B cell (primary cell): ENCODE results near the gene HOXD1. TPM values are rescaled to one million over a fixed set of nuclear protein-coding genes. Genes with fewer than 3 reads are reported as not detected.

Experiments
- ATAC-seq: fragments of 200-7000 bp; cut with Tn5 transposase; one replicate; pipeline ENCODE4 v1.10.0; 2021; ENCODE audit warnings: low read depth, mild to moderate bottlenecking, moderate number of reproducible peaks, moderate library complexity
- CTCF ChIA-PET: fragments of 350-600 bp; sonication (Branson Sonifier 250); formaldehyde crosslinking; loops from one replicate; lab custom pipeline; 2021; ENCODE audit warnings: antibody characterized with exemption, inconsistent platforms; lab: Charles Lee
- POLR2A ChIA-PET: fragments of 350-600 bp; sonication (Branson Sonifier 250); formaldehyde crosslinking; loops from one replicate; lab custom pipeline; 2021; ENCODE audit warnings: antibody characterized with exemption; lab: Charles Lee
- DNase-seq: peaks from one replicate; pipeline ENCODE4 v3.0.0; 2013
- H2AFZ ChIP-seq: 2 replicates; pipeline ENCODE4 v1.6.1; 2012; ENCODE audit warnings: mild to moderate bottlenecking, low read depth, low read length; ENCODE audit not compliant: insufficient read depth, poor library complexity, severe bottlenecking
- H3K27ac ChIP-seq, 2 donors: 1 replicate in 1 of 2; 2 replicates in 1 of 2; pipeline ENCODE4 v1.5.1; 2012 to 2013; ENCODE audit warnings: low read length in 2 of 2, mild to moderate bottlenecking in 2 of 2, moderate library complexity in 1 of 2
- H3K27me3 ChIP-seq, 4 experiments: fragments of 200-600 bp in 1 of 4; sonication (generic) in 1 of 4; replicated peaks in 1 of 4; 1 replicate in 2 of 4; 2 replicates in 2 of 4; pipeline versions ENCODE4 v1.6.1 to v1.7.0; 2013 to 2016; ENCODE audit warnings: low read length in 3 of 4, mild to moderate bottlenecking in 2 of 4, mixed read lengths in 1 of 4, moderate library complexity in 1 of 4; ENCODE audit not compliant: insufficient read depth in 4 of 4, control insufficient read depth in 3 of 4; ENCODE audit errors: control extremely low read depth in 1 of 4
- H3K36me3 ChIP-seq, 2 experiments: replicated peaks in 1 of 2; 1 replicate in 1 of 2; 2 replicates in 1 of 2; pipeline versions ENCODE4 v1.6.1 to v1.7.1; 2013; ENCODE audit warnings: low read length in 1 of 2; ENCODE audit not compliant: insufficient read depth in 2 of 2, control insufficient read depth in 1 of 2; ENCODE audit errors: control extremely low read depth in 1 of 2, extremely low read depth in 1 of 2
- H3K4me1 ChIP-seq, 2 donors: fragments of 200-600 bp in 1 of 2; sonication (generic) in 1 of 2; 1 replicate in 1 of 2; 2 replicates in 1 of 2; pipeline versions ENCODE4 v1.5.1 to v1.6.1; 2013 to 2017; ENCODE audit warnings: low read length in 2 of 2; ENCODE audit not compliant: control insufficient read depth in 2 of 2, insufficient read depth in 2 of 2
- H3K4me2 ChIP-seq: replicated peaks from 2 replicates; pipeline ENCODE3; 2012; ENCODE audit warnings: mild to moderate bottlenecking, low read depth, low read length; ENCODE audit not compliant: poor library complexity, severe bottlenecking
- H3K4me3 ChIP-seq, 5 experiments: fragments of 200-600 bp in 1 of 5; sonication (generic) in 1 of 5; 1 replicate in 3 of 5; 2 replicates in 2 of 5; pipeline versions ENCODE4 v1.5.1 to v1.7.0; 2011 to 2016; ENCODE audit warnings: low read length in 4 of 5, mild to moderate bottlenecking in 4 of 5, low read depth in 2 of 5, control low read depth in 1 of 5, moderate library complexity in 1 of 5; ENCODE audit not compliant: insufficient read depth in 1 of 5; ENCODE audit errors: control extremely low read depth in 1 of 5, extremely low read depth in 1 of 5
- H3K79me2 ChIP-seq: fragments of 200-600 bp; sonication (generic); one replicate; pipeline ENCODE4 v1.6.0; 2016; ENCODE audit warnings: low read length; ENCODE audit not compliant: control insufficient read depth, insufficient read depth
- H3K9ac ChIP-seq: fragments of 200-600 bp; sonication (generic); 2 replicates; pipeline ENCODE4 v1.6.1; 2017; ENCODE audit warnings: mild to moderate bottlenecking, low read length, moderate library complexity
- H3K9me3 ChIP-seq, 3 donors: one replicate each; pipeline versions ENCODE4 v1.6.1 to v1.7.1; 2013; ENCODE audit warnings: low read length in 2 of 3; ENCODE audit not compliant: control insufficient read depth in 2 of 3, insufficient read depth in 1 of 3; ENCODE audit errors: control extremely low read depth in 1 of 3
- H4K20me1 ChIP-seq: 2 replicates; pipeline ENCODE4 v1.6.0; 2012; ENCODE audit warnings: mild to moderate bottlenecking, low read length; ENCODE audit not compliant: insufficient read depth, control insufficient read depth, poor library complexity, severe bottlenecking
- H3K27ac Mint-ChIP-seq: one replicate; pipeline ENCODE4 v1.8.0; 2021; ENCODE audit warnings: mixed read lengths
- H3K27me3 Mint-ChIP-seq: one replicate; pipeline ENCODE4 v1.8.0; 2021; ENCODE audit warnings: mixed read lengths
- H3K4me1 Mint-ChIP-seq: one replicate; pipeline ENCODE4 v1.8.0; 2021; ENCODE audit warnings: mixed read lengths
- H3K4me3 Mint-ChIP-seq: one replicate; pipeline ENCODE4 v1.8.0; 2021; ENCODE audit warnings: mixed read lengths
- H3K9me3 Mint-ChIP-seq: one replicate; pipeline ENCODE4 v1.8.0; 2022; ENCODE audit warnings: mixed read lengths; ENCODE audit not compliant: insufficient read depth
- EZH2 ChIP-seq: IDR thresholded peaks from 2 replicates; pipeline ENCODE4 v1.6.1; 2012; ENCODE audit warnings: borderline replicate concordance, low read depth, mild to moderate bottlenecking, moderate library complexity, low read length; ENCODE audit not compliant: insufficient read depth, poor library complexity, severe bottlenecking
- WGBS: methylation state at CpG from one replicate; pipeline ENCODE4 v1.1.5; 2013; ENCODE audit warnings: missing lambda C conversion rate; ENCODE audit not compliant: insufficient coverage; 5-methylcytosine and 5-hydroxymethylcytosine counted together
- intact Hi-C: fragments of 100-400 bp; cut with micrococcal nuclease; formaldehyde crosslinking; loops from one replicate; pipeline ENCODE4 v1.10.0; 2022
- polyA plus RNA-seq: library from polyadenylated mRNA; depleted of rRNA; stranded (reverse); fragments of >200 nt; gene quantifications from 2 replicates; pipeline ENCODE4 v1.2.3, GENCODE V29; 2012
- total RNA-seq, 2 donors: library from RNA; stranded (reverse); fragments of 120-200 nt in 1 of 2; gene quantifications; 1 replicate in 1 of 2; 2 replicates in 1 of 2; pipeline versions ENCODE4 v1.2.3 to v1.2.4, GENCODE V29; 2013 to 2022
- TF ChIP-seq, protein P1 (sequence below): fragments of 200-600 bp; IDR thresholded peaks from one replicate; pipeline ENCODE4 v1.8.0; 2022; ENCODE audit warnings: antibody characterized with exemption, mild to moderate bottlenecking

HOXD1 gene
- total and polyA plus RNA-seq, 2 donors (not counting 1 experiment from before 2014, with no cell fraction given), result not detected

DNA sequence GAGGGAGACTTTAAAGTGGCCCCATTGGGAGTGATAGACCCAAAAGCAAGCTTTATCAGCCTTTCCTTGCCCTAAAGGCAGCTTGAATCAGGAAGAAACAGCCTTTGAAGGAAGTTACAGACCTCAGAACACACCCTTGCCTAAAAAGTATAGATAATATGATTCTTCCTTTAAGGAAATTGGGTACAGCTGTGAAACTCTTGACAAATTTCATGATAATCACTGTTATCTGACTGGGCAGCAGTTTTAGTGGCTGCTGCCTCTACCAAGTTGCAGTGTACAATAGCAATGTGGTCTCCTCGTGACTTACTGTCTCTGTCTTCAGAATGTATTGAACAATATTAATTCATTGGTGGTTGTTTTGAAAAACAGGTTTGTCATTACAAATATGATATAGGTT, 16.7 kb downstream of the HOXD1 start:
- WGBS, result no CpG with 5 or more reads among the region's 1 CpG
- no peaks in the 10 kb centered on the region for H3K79me2 ChIP-seq
- H3K27me3 ChIP-seq, result peaks cover 0 to 14% (median 0%) of the 10 kb centered on the region in 4 experiments
- ChIA-PET CTCF (no interaction called here), POLR2A (no interaction called here)
- Mint-ChIP-seq H3K27ac (no peak overlapping the region), H3K27me3 (peaks cover 22% of the 10 kb centered on the region), H3K9me3 (no peaks in the 10 kb centered on the region), H3K4me1 (no peaks in the 10 kb centered on the region), H3K4me3 (no peak overlapping the region)
- H3K4me3 ChIP-seq, result no peak overlapping the region
- intact Hi-C loops, result no loop called here
- TF ChIP-seq EZH2, result no peak
- TF ChIP-seq, protein P1, sequence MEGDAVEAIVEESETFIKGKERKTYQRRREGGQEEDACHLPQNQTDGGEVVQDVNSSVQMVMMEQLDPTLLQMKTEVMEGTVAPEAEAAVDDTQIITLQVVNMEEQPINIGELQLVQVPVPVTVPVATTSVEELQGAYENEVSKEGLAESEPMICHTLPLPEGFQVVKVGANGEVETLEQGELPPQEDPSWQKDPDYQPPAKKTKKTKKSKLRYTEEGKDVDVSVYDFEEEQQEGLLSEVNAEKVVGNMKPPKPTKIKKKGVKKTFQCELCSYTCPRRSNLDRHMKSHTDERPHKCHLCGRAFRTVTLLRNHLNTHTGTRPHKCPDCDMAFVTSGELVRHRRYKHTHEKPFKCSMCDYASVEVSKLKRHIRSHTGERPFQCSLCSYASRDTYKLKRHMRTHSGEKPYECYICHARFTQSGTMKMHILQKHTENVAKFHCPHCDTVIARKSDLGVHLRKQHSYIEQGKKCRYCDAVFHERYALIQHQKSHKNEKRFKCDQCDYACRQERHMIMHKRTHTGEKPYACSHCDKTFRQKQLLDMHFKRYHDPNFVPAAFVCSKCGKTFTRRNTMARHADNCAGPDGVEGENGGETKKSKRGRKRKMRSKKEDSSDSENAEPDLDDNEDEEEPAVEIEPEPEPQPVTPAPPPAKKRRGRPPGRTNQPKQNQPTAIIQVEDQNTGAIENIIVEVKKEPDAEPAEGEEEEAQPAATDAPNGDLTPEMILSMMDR, result no peak
- H3K9ac ChIP-seq, result no peak overlapping the region
- H3K4me1 ChIP-seq, result no peaks in the 10 kb centered on the region
- DNase-seq (no peak), ATAC-seq (no peak)
- H3K27ac ChIP-seq, result no peak overlapping the region
- peaks cover 0 to 14% (median 0%) of the 10 kb centered on the region in 3 donors for H3K9me3 ChIP-seq
- no peak overlapping the region for H3K4me2 ChIP-seq
- H4K20me1 ChIP-seq, result no peaks in the 10 kb centered on the region
- H2AFZ ChIP-seq, result no peak overlapping the region
- no peaks in the 10 kb centered on the region for H3K36me3 ChIP-seq

DNA sequence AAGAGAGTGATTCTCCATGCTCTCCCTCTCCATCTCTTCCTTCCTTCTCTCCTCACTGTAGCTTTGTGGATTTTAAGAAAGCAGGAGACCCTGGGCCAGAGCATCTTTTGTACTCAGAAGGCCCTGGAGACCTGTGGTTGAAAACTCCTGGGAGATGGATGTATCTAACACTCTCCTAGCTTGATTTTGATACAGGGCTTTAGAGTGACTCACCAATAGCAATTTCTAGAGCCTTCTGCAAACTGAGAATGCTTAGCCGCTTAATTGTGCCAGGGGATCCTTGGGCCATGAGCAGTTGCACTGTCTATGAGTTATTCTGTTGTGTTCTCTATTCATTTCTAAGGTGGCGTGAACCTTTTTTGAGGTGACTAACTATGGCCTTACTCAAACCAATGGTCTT, 17.7 kb downstream of the HOXD1 start:
- no CpG with 5 or more reads among the region's 2 CpGs for WGBS
- POLR2A ChIA-PET, result no interaction called here
- TF ChIP-seq, protein P1, result no peak
- TF ChIP-seq EZH2, result no peak
- Histone ChIP-seq H3K27me3 (peaks cover 0 to 9% (median 0%) of the 10 kb centered on the region in 4 experiments), H4K20me1 (no peaks in the 10 kb centered on the region), H3K9ac (no peak overlapping the region), H3K4me1 (no peaks in the 10 kb centered on the region), H3K27ac (no peak overlapping the region), H3K4me3 (no peak overlapping the region), H3K79me2 (no peaks in the 10 kb centered on the region), H3K9me3 (peaks cover 0 to 14% (median 0%) of the 10 kb centered on the region in 3 donors), H2AFZ (no peak overlapping the region), H3K4me2 (no peak overlapping the region), H3K36me3 (no peaks in the 10 kb centered on the region)
- H3K4me3 Mint-ChIP-seq, result no peak overlapping the region
- no peak for ATAC-seq
- CTCF ChIA-PET, result no interaction called here
- DNase-seq, result no peak
- H3K27me3 Mint-ChIP-seq, result peaks cover 25% of the 10 kb centered on the region
- H3K4me1 Mint-ChIP-seq, result no peaks in the 10 kb centered on the region
- no peaks in the 10 kb centered on the region for H3K9me3 Mint-ChIP-seq
- intact Hi-C loops, result no loop called here
- H3K27ac Mint-ChIP-seq, result no peak overlapping the region
